ENCODE data around the gene PTPRQ.

DNA sequence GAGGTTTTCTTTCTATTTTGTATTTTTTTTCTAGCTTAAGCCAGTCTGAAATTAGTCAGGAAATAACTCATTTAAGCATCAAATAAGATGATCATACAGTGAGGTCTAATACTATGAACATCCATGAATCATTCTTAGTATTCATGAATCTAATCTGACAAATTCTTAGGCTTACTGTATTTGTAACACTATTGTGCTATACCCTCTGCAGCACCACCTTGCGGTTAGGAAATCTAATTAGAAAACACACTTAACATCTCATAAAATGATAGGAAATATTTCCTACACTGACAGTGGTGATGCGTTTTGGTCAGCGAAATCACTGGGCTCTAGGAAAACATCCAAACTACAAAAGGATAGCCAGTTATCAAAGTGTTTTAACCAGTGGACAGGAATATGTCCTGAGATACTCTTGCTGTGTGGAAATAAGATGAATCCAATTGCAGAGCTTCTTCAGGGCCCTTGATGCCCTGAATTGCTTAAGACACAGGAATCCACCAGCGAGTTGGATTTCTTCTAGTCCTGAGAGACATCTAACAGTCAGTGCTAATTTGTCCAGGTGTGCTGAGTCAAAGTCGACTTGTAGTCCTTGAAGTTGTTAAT lies 154.1 kb downstream of the PTPRQ start:
- no peak for TF ChIP-seq EZH2 (IDR thresholded peaks at IDR 0.05; ENCODE audit: insufficient read depth, poor library complexity, severe bottlenecking)
- TF ChIP-seq EZH2phosphoT487 (IDR thresholded peaks at IDR 0.05; ENCODE audit: insufficient read depth, low read depth) = no peak

All from GM23248 (cell line).